CD4-positive, alpha-beta T cell treated with Interleukin-6 for 4 hours (primary cell): ENCODE measurements around the gene CDRT4.

Experiments used
- DNase-seq: peaks from one replicate; pipeline ENCODE4 v3.0.0-alpha.2; 2020; ENCODE audit warnings: mixed read lengths

CDRT4 gene

GRCh38 chr17:15388356-15389041, 78.9 kb downstream of the CDRT4 start:
- no peak for DNase-seq

GRCh38 chr17:15386083-15386482, 81.3 kb downstream of the CDRT4 start:
- no peak for DNase-seq
